Esophagus (tissue), 2 donors: ENCODE measurements around the gene NSFL1C. TPM values are rescaled to one million over a fixed set of nuclear protein-coding genes. Genes with fewer than 3 reads are reported as not detected.
"Not testable (repeated sequence)": the region's sequence is repeated elsewhere in the genome, so short reads cannot be mapped to it uniquely, and the experiment has no call there.

Source experiments
- H3K27ac ChIP-seq, 2 donors: one replicate each; pipeline ENCODE4 v1.5.1; 2013; ENCODE audit warnings: low read depth in 2 of 2, mild to moderate bottlenecking in 2 of 2, inconsistent platforms in 1 of 2, low read length in 1 of 2, moderate library complexity in 1 of 2
- H3K27me3 ChIP-seq, 2 donors: one replicate each; pipeline ENCODE4 v1.6.1; 2013; ENCODE audit warnings: low read length in 2 of 2, control low read depth in 1 of 2, mild to moderate bottlenecking in 1 of 2; ENCODE audit not compliant: insufficient read depth in 2 of 2, control insufficient read depth in 1 of 2
- H3K36me3 ChIP-seq, 2 donors: one replicate each; pipeline ENCODE4 v1.6.1; 2013; ENCODE audit warnings: low read length in 1 of 2; ENCODE audit not compliant: control insufficient read depth in 2 of 2, insufficient read depth in 2 of 2
- H3K4me1 ChIP-seq, 2 donors: one replicate each; pipeline ENCODE4 v1.6.1; 2013; ENCODE audit warnings: low read length in 1 of 2; ENCODE audit not compliant: control insufficient read depth in 2 of 2, insufficient read depth in 2 of 2
- H3K4me3 ChIP-seq, 2 donors: one replicate each; pipeline ENCODE4 v1.5.1; 2013; ENCODE audit warnings: low read length in 2 of 2, mild to moderate bottlenecking in 2 of 2, low read depth in 1 of 2, moderate library complexity in 1 of 2
- H3K9me3 ChIP-seq, 2 donors: one replicate each; pipeline ENCODE4 v1.6.1; 2013; ENCODE audit warnings: mild to moderate bottlenecking in 2 of 2, low read depth in 1 of 2, low read length in 1 of 2, moderate library complexity in 1 of 2; ENCODE audit not compliant: control insufficient read depth in 2 of 2, insufficient read depth in 1 of 2
- WGBS, 2 donors: extraction: QIAGEN DNeasy Blood & Tissue Kit; methylation state at CpG; one replicate each; pipeline ENCODE4 v1.1.7; 2013; 5-methylcytosine and 5-hydroxymethylcytosine counted together
- polyA plus RNA-seq, 2 donors: library from polyadenylated mRNA; stranded (reverse); fragments of 200-250 nt; gene quantifications; one replicate each; pipeline ENCODE4 v1.2.3, GENCODE V29; 2013
- donor health status: healthy with polysubstance abuse.
- donor health status: Bipolar disorder and iron deficiency.

Gene NSFL1C
- polyA plus RNA-seq, 2 donors = 44.4 to 69.4 TPM

DNA sequence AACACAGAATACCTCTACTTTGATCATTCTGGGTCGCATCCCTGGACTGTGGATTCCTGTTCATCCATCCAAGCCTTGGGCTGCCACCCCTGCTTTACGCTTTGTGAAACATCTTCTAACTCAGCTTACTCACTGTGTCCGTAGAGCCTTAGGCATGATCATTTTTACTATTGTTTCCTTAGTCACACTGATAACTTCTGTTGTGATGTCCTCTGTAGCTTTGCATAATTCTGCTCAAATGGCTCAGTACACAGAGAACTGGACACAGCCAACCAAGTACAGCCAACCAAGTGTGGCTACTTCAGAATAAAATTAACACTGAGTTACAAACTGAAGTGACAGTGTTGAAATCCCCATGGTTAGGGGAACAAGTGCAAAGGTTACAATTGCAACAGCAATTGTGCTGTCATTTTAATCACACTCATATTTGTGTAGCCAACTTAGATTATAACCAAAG lies 65.2 kb downstream of the NSFL1C start:
- Histone ChIP-seq H3K9me3 (no peaks in the 10 kb centered on the region), H3K27ac (no peak overlapping the region), H3K36me3 (no peaks in the 10 kb centered on the region), H3K27me3 (no peaks in the 10 kb centered on the region), H3K4me1 (no peaks in the 10 kb centered on the region), H3K4me3 (no peak overlapping the region)
- whole genome bisulfite sequencing, 2 donors = 87 to 90% methylated on average over 3 of the region's 3 CpGs

DNA sequence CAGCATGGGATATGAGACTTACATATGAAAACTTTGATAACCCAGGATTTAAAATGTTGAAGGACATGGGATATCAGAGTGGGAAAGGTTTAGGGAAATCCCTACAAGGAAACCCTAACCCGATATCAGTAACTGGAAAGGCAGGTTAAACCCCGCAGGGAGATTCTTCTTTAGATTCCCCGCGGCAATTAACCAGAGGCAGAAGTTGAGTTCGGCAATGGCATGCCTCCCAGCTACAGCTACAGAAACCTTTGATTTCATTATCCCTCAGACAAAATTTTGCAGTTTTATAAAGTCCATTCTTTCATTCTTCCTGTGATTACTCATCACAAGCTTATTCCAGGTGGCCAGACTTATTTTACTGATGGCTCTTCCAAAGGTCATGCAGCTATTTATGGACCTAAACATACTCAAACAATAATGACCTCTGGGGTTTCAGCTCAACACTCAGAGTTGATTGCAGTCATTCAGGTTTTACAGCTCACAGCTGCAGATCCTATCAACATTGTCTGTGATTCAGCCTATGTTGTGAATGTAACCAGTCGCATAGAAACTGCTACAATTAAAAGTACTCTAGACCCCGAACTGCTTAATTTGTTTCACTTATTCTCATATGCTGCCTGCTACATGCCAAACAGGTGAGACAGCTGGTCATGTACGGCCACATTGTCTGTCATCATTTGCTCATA lies 66.8 kb downstream of the NSFL1C start:
- WGBS, 2 donors = 40 to 41% methylated on average over 8 of the region's 8 CpGs
- not testable (repeated sequence) for H3K4me1 ChIP-seq, H3K27me3 ChIP-seq, H3K36me3 ChIP-seq, H3K4me3 ChIP-seq, H3K27ac ChIP-seq, H3K9me3 ChIP-seq

DNA sequence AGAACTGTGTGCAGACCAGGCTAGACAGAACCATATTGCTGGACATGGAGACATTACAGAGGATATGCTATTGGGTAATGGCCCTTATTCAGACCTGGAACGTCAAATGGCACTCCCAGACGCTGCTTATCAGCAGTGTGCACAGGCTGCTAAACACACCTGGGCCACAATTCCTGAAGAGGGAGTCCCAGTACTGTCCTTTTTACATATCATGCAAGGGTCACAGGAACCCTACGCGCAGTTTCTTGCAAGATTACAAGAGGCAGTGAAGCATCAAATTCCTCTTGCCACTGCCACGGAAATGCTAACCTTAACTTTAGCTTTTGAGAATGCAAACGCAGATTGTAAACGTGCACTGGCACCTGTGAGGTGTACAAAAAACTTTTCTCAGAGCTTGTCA lies 68.5 kb downstream of the NSFL1C start:
- not testable (repeated sequence) for H3K27ac ChIP-seq, H3K36me3 ChIP-seq, H3K9me3 ChIP-seq, H3K4me3 ChIP-seq, H3K27me3 ChIP-seq, H3K4me1 ChIP-seq
- WGBS, 2 donors = 41 to 51% methylated on average over 7 of the region's 7 CpGs

DNA sequence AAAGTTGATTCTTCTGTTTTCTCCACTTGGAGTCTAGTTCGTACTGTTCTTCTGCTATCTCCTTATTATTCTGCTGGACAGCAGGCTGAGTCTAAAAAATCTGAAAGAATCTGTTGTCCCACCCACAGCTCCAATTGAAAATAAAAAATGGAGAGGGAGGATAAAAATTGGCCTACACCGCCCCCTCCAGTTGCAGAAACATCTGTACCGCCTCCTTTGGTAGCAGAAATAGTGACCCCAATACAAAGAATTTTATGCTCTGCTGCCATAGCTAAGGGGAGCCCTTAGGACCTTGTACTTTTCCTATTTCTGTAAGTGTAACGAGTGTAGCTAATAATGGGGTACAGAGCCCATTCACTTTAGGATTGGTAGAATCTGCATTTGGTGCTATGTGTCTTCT lies 68.9 kb downstream of the NSFL1C start:
- Histone ChIP-seq H3K4me3 (no peak overlapping the region), H3K4me1 (no peaks in the 10 kb centered on the region), H3K27ac (no peak overlapping the region), H3K9me3 (no peaks in the 10 kb centered on the region), H3K36me3 (no peaks in the 10 kb centered on the region), H3K27me3 (no peaks in the 10 kb centered on the region)
- 73 to 74% methylated on average over 4 of the region's 4 CpGs for WGBS, 2 donors

DNA sequence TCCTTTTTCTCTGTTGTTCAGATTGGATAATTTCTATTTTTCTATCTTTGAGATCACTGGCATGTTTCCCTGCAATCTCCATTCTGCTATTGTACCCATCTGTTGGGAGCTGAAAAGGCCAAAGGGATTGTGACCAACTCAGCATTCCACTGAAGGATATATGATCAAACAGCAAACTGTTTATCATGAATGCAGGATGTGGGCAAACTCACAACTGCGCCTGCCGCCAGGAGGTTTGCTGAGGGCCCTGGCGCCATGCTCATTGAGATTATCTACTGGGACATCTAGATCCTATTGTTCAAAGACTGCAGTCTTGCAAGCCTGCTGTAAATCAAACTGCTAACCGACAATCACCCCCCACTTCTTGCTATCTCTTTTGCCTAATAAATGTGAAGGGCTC lies 69.9 kb downstream of the NSFL1C start:
- no peaks in the 10 kb centered on the region for H3K9me3 ChIP-seq
- no peaks in the 10 kb centered on the region for H3K36me3 ChIP-seq
- H3K4me1 ChIP-seq = no peaks in the 10 kb centered on the region
- 70 to 73% methylated on average over 4 of the region's 4 CpGs for WGBS, 2 donors
- H3K27me3 ChIP-seq = no peaks in the 10 kb centered on the region
- H3K4me3 ChIP-seq = no peak overlapping the region
- H3K27ac ChIP-seq = no peak overlapping the region

DNA sequence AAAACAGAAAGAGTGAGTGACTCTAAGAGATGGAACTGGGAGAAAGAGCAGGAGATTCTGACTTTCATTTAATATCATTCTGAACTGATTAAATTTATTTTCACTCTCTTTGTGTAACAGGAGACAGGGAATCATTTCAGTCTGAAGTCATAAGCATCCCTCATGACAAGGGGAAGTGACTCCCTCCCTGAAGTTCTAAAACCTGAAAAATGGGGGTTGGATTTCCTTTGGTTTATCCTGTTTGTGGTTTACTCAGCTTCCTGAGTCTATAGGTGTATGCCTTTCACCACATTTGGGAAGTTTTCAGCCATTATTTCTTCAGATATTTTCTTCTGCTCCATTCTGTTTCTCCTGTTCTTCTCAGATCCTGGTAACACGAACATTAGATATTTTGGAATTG lies 70.4 kb downstream of the NSFL1C start:
- Histone ChIP-seq H3K9me3 (no peaks in the 10 kb centered on the region), H3K27ac (no peak overlapping the region), H3K4me1 (peaks cover 2% of the 10 kb centered on the region in 2 donors), H3K4me3 (no peak overlapping the region), H3K36me3 (no peaks in the 10 kb centered on the region), H3K27me3 (no peaks in the 10 kb centered on the region)
- 49 to 63% methylated on average over 1 of the region's 1 CpG for WGBS, 2 donors

DNA sequence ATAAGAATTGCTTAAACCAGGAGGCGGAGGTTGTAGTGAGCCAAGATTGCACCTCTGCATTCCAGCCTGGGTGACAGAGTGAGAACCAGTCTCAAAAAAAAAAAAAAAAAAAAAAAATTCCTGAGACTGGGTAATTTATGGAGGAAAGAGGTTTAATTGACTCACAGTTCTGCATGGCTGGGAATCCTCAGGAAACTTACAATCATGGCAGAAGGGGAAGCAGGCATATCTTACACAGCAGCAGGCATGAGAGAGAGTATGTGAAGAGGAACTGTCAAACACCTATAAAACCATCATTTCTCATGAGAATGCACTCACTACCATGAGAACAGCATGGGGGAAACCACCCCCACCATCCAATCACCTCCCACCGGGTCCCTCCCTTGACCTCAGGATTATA lies 72.0 kb downstream of the NSFL1C start:
- 62 to 70% methylated on average over 2 of the region's 2 CpGs for WGBS, 2 donors
- Histone ChIP-seq H3K36me3 (no peaks in the 10 kb centered on the region), H3K4me3 (no peak overlapping the region), H3K27me3 (no peaks in the 10 kb centered on the region), H3K4me1 (peaks cover 10 to 13% of the 10 kb centered on the region in 2 donors), H3K27ac (no peak overlapping the region), H3K9me3 (no peaks in the 10 kb centered on the region)

DNA sequence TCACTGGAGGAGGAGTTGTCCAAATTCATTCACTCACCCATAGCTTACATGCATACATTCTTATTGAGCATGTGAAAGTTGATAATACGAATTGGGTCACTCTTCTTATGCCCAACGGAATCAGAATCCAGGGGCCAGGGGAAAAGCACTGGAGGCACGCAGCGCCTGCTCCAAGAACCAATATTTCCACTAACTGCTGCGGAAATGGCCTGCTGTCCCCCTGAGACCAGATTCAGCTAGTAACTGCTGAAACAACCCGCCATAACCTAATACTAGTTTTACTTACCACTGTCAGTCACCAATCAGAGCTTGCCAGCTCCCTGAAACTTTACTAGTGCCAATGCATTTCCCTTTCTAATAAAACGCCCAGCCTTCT lies 73.2 kb downstream of the NSFL1C start:
- Histone ChIP-seq H3K27ac (peak overlapping the region in 1 of 2 donors; percentile 70), H3K9me3 (no peaks in the 10 kb centered on the region), H3K4me1 (peaks cover 10 to 19% of the 10 kb centered on the region in 2 donors), H3K36me3 (no peaks in the 10 kb centered on the region), H3K4me3 (peak overlapping the region in 1 of 2 donors; percentile 94), H3K27me3 (no peaks in the 10 kb centered on the region)
- WGBS, 2 donors = 66 to 68% methylated on average over 7 of the region's 7 CpGs

DNA sequence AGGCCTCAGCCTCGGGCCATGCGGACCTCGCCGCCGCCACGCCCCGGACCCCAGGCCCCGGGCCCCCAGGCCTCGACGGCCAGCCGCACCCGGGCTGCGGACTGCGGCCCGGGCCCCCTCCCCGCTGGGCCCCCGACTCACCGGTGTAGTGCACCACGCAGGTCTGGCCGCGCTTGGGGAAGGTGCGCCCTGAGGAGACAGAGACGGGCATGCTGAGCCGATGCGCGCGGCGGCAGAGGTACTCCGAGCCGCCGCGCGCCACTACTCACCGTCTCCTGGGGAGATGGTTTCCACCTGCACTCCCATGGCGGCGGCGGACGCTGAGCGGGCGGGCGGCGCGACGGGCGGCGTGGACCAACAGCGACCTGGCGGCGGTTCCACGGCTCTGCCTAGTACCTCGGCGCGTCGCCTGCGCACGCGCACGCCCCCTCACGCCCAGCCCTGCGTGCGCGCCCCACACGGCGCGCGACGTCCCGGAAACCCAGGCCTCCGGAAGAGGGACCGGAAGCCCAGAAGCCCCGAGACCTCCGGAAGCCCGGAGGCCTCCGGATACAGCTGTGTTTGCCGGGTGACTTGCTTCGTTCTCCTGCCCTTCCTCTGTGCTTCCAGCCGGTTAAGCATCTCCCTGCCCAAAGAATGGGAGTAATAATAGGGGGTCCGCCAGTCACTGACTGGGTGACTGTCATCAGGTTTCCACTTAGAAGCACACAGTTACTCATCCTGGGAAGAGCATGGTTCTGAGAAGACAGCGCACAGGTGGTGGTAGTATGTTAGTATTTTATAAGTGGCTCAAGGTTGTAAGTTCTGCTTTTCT lies 73.7 kb downstream of the NSFL1C start, which contains the start of gene FKBP1A:
Gene FKBP1A (minus strand): TSS at position 362 of the 814 bp plus-strand sequence. CDS start 56 bp downstream, at position 306.
- 1% methylated on average over 75 to 79 of the region's 79 CpGs for WGBS, 2 donors
- no peaks in the 10 kb centered on the region for H3K27me3 ChIP-seq
- no peaks in the 10 kb centered on the region for H3K36me3 ChIP-seq

DNA sequence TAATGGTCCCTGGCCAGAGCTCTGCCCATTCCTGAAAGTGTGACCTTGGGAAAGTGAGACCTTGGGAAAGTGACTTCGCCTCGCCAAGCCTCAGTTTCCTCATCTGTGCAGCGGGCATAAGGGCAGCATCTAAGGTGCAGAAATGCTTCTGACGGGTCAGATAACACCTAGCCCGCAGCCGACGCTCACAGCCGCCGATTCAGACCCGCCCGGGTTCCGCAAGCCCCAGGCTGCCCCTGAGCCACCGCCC lies 74.3 kb downstream of the NSFL1C start:
- Histone ChIP-seq H3K4me1 (peaks cover 10 to 19% of the 10 kb centered on the region in 2 donors), H3K4me3 (peak overlapping the region; percentile 71 to 94), H3K27me3 (no peaks in the 10 kb centered on the region), H3K27ac (peak overlapping the region; percentile 70 to 84), H3K36me3 (no peaks in the 10 kb centered on the region), H3K9me3 (no peaks in the 10 kb centered on the region)
- 0% methylated on average over 13 of the region's 13 CpGs for WGBS, 2 donors

More for the DNA sequence above, 73.7 kb downstream of the NSFL1C start, which contains the start of gene FKBP1A:
- H3K9me3 ChIP-seq = no peaks in the 10 kb centered on the region
- peaks cover 10 to 19% of the 10 kb centered on the region in 2 donors for H3K4me1 ChIP-seq
- H3K27ac ChIP-seq = peak within 1 kb of the TSS; percentile 70 to 84
- H3K4me3 ChIP-seq = peak within 1 kb of the TSS; percentile 71 to 94
